HG02938 (cell line): ENCODE results near the gene FGF14.
"Not testable (repeated sequence)": the region's sequence is repeated elsewhere in the genome, so short reads cannot be mapped to it uniquely, and the experiment has no call there.

Source experiments
- ATAC-seq: cut with Tn5 transposase; IDR thresholded peaks from one replicate; pipeline ENCODE4 v1.9.1; 2021; ENCODE audit warnings: mild to moderate bottlenecking, moderate library complexity; ENCODE audit not compliant: unreplicated experiment

FGF14 gene

GRCh38 chr13:102141625-102142472, 260.0 kb downstream of the FGF14 start:
- no peak for ATAC-seq

GRCh38 chr13:102139626-102140025, 262.2 kb downstream of the FGF14 start:
- no peak for ATAC-seq

GRCh38 chr13:102138635-102139190, 263.1 kb downstream of the FGF14 start:
- ATAC-seq, result no peak

- not testable (repeated sequence) for ATAC-seq
These were observed 263.9 kb downstream of the FGF14 start for GRCh38 chr13:102137904-102138303.

- ATAC-seq, result no peak
These were observed 265.0 kb downstream of the FGF14 start for GRCh38 chr13:102136735-102137296.

GRCh38 chr13:102132777-102133295, 269.0 kb downstream of the FGF14 start:
- ATAC-seq, result no peak

- ATAC-seq, result no peak
These were observed 270.6 kb downstream of the FGF14 start for GRCh38 chr13:102131246-102131645.

GRCh38 chr13:102128216-102128810, 273.5 kb downstream of the FGF14 start:
- ATAC-seq, result peak; percentile 69

- no peak for ATAC-seq
These were observed 274.7 kb downstream of the FGF14 start for GRCh38 chr13:102127153-102127552.

GRCh38 chr13:102122147-102122546, 279.7 kb downstream of the FGF14 start:
- no peak for ATAC-seq

GRCh38 chr13:102117175-102117831, 284.5 kb downstream of the FGF14 start:
- no peak for ATAC-seq

- ATAC-seq, result no peak
These were observed 298.4 kb downstream of the FGF14 start for GRCh38 chr13:102103469-102103868.

- no peak for ATAC-seq
These were observed 301.6 kb downstream of the FGF14 start for GRCh38 chr13:102100234-102100633.

GRCh38 chr13:102097708-102098107, 304.1 kb downstream of the FGF14 start:
- ATAC-seq, result no peak

- ATAC-seq, result not testable (repeated sequence)
These were observed 308.6 kb downstream of the FGF14 start for GRCh38 chr13:102093288-102093687.

GRCh38 chr13:102091231-102091630, 310.6 kb downstream of the FGF14 start:
- no peak for ATAC-seq

- ATAC-seq, result no peak
These were observed 311.3 kb downstream of the FGF14 start for GRCh38 chr13:102090532-102090931.

- no peak for ATAC-seq
These were observed 312.1 kb downstream of the FGF14 start for GRCh38 chr13:102089722-102090121.

- ATAC-seq, result no peak
These were observed 312.7 kb downstream of the FGF14 start for GRCh38 chr13:102089177-102089576.

GRCh38 chr13:102073251-102073650, 328.6 kb downstream of the FGF14 start:
- ATAC-seq, result no peak

- no peak for ATAC-seq
These were observed 330.1 kb downstream of the FGF14 start for GRCh38 chr13:102071711-102072110.
